ENCODE results near the gene PTPRM. TPM values are rescaled to one million over a fixed set of nuclear protein-coding genes. Genes with fewer than 3 reads are reported as not detected.

Gene PTPRM
- total RNA-seq, 1 donor from 2014 or later, result 13.9 TPM

DNA sequence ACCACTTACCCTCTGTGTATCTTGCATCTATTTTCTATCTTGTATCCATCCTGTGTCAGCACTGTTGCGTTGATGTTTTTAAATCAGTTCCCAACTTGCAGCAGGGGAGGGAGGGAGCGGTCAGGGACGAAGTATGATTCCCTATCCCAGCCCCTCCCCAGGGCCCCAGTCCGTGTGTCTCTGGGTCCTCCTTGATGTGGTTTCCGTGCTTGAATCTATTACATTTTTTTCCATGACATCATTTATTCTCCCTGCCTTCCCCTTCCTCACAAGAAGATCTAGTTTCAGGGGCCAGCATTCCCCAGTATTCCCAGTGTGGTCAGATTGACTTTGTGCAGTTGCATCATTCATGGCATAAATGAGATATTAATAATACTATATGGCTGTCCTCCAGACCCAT lies 479.3 kb downstream of the PTPRM start:
- Mint-ChIP-seq H3K27ac (no peak overlapping the region), H3K9me3 (no peaks in the 10 kb centered on the region), H3K4me3 (no peak overlapping the region), H3K27me3 (ENCODE audit: insufficient read depth, low read depth) (no peaks in the 10 kb centered on the region), H3K4me1 (peaks cover 36% of the 10 kb centered on the region), H3K36me3 (no peaks in the 10 kb centered on the region)
- no peak overlapping the region for H3K4me2 ChIP-seq
- no peaks in the 10 kb centered on the region for H3F3A ChIP-seq (ENCODE audit: low read depth)
- H3K27me3 ChIP-seq, result no peaks in the 10 kb centered on the region
- no peaks in the 10 kb centered on the region for H4K20me1 ChIP-seq (ENCODE audit: low read depth)
- H3K4me1 ChIP-seq, result peaks cover 4% of the 10 kb centered on the region
- no peaks in the 10 kb centered on the region for H3K36me3 ChIP-seq
- H3K27ac ChIP-seq, result no peak overlapping the region
- no peak for DNase-seq (ENCODE audit: low spot score)
- no peaks in the 10 kb centered on the region for H3K9me3 ChIP-seq (ENCODE audit: low read depth)
- H3K9ac ChIP-seq, result no peak overlapping the region
- no peak overlapping the region for H3K4me3 ChIP-seq
- no peak overlapping the region for H2AFZ ChIP-seq (replicated peaks)
- no peak for TF ChIP-seq EZH2phosphoT487 (IDR thresholded peaks at IDR 0.05)
- TF ChIP-seq, protein P1, sequence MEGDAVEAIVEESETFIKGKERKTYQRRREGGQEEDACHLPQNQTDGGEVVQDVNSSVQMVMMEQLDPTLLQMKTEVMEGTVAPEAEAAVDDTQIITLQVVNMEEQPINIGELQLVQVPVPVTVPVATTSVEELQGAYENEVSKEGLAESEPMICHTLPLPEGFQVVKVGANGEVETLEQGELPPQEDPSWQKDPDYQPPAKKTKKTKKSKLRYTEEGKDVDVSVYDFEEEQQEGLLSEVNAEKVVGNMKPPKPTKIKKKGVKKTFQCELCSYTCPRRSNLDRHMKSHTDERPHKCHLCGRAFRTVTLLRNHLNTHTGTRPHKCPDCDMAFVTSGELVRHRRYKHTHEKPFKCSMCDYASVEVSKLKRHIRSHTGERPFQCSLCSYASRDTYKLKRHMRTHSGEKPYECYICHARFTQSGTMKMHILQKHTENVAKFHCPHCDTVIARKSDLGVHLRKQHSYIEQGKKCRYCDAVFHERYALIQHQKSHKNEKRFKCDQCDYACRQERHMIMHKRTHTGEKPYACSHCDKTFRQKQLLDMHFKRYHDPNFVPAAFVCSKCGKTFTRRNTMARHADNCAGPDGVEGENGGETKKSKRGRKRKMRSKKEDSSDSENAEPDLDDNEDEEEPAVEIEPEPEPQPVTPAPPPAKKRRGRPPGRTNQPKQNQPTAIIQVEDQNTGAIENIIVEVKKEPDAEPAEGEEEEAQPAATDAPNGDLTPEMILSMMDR (IDR thresholded peaks at IDR 0.05), result no peak
- TF ChIP-seq EZH2 (IDR thresholded peaks at IDR 0.05), result no peak
- no peaks in the 10 kb centered on the region for H3K79me2 ChIP-seq (ENCODE audit: low read depth)

DNA sequence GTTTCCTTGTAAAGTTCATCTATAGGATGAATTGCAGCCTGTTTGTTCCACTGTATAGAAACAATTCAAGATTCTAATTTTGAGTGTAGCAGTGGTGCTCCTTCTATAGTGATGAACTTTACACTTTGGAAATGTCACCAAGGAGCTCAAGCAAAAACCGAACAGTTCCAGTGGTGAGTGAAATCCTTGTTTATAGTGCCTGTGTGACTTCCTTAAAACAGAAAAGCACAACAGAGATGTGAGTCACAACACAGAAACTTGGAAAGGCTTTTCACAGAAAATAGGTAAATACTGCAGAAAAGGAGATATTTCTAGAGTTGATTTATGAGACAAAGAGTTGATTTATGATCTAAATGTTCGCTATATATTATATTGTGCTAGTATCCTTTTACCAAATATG lies 482.0 kb downstream of the PTPRM start:
- Histone ChIP-seq H4K20me1 (ENCODE audit: low read depth) (no peaks in the 10 kb centered on the region), H2AFZ (replicated peaks) (no peak overlapping the region), H3K36me3 (no peaks in the 10 kb centered on the region), H3K79me2 (ENCODE audit: low read depth) (no peaks in the 10 kb centered on the region), H3K4me2 (no peak overlapping the region), H3K27me3 (no peaks in the 10 kb centered on the region), H3K4me1 (peaks cover 4% of the 10 kb centered on the region), H3K27ac (no peak overlapping the region), H3K9me3 (ENCODE audit: low read depth) (no peaks in the 10 kb centered on the region), H3F3A (ENCODE audit: low read depth) (no peaks in the 10 kb centered on the region), H3K4me3 (no peak overlapping the region), H3K9ac (no peak overlapping the region)
- no peak overlapping the region for H3K4me3 Mint-ChIP-seq
- H3K9me3 Mint-ChIP-seq, result no peaks in the 10 kb centered on the region
- peaks cover 22% of the 10 kb centered on the region for H3K4me1 Mint-ChIP-seq
- DNase-seq (ENCODE audit: low spot score), result no peak
- H3K27me3 Mint-ChIP-seq (ENCODE audit: insufficient read depth, low read depth), result no peaks in the 10 kb centered on the region
- H3K36me3 Mint-ChIP-seq, result no peaks in the 10 kb centered on the region
- TF ChIP-seq, protein P1 (IDR thresholded peaks at IDR 0.05), result no peak
- TF ChIP-seq EZH2phosphoT487 (IDR thresholded peaks at IDR 0.05) (no peak), EZH2 (IDR thresholded peaks at IDR 0.05) (no peak)
- H3K27ac Mint-ChIP-seq, result no peak overlapping the region

DNA sequence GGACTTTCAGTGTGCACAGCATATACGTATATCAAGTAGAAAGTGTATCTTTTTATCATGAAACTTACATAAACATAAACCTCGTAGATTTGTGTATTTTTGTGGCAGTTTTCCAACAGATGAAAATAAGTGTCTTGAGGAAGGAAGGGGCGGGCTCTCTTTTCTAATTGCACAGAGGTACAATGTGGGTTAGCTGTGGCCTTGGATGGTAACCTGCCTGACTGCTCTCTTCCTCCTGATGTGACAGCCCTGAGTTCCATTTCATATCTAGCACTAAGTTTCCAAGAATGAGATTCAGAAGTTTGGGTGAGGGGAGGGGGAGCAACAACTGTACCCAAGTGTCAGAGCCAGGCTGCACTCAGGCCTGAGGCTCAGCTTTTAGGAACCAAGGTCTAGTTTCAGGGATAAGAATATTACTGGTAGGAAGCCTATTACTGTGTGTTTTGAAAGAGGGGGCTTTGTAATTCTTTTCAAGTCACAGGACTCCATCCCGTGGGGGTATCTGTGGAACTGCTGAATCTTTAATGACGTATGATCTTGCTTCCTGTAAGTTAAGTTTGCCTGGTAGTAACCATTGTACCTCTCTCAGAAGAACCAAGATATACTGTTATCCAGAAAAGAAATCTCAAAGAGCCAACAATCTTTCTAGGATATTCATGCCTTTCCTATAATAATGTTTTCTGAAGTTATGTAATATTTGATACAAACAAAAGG lies 483.7 kb downstream of the PTPRM start:
- Histone ChIP-seq H3K27me3 (no peaks in the 10 kb centered on the region), H3K9ac (no peak overlapping the region), H3K9me3 (ENCODE audit: low read depth) (no peaks in the 10 kb centered on the region), H3K4me3 (no peak overlapping the region), H3F3A (ENCODE audit: low read depth) (no peaks in the 10 kb centered on the region), H2AFZ (replicated peaks) (no peak overlapping the region), H3K27ac (no peak overlapping the region), H4K20me1 (ENCODE audit: low read depth) (no peaks in the 10 kb centered on the region), H3K4me1 (peaks cover 4% of the 10 kb centered on the region), H3K4me2 (no peak overlapping the region), H3K36me3 (no peaks in the 10 kb centered on the region), H3K79me2 (ENCODE audit: low read depth) (no peaks in the 10 kb centered on the region)
- H3K4me3 Mint-ChIP-seq, result no peak overlapping the region
- no peaks in the 10 kb centered on the region for H3K9me3 Mint-ChIP-seq
- H3K4me1 Mint-ChIP-seq, result peaks cover 22% of the 10 kb centered on the region
- no peak for DNase-seq (ENCODE audit: low spot score)
- no peaks in the 10 kb centered on the region for H3K27me3 Mint-ChIP-seq (ENCODE audit: insufficient read depth, low read depth)
- no peaks in the 10 kb centered on the region for H3K36me3 Mint-ChIP-seq
- no peak overlapping the region for H3K27ac Mint-ChIP-seq
- TF ChIP-seq, protein P1 (IDR thresholded peaks at IDR 0.05), result no peak
- TF ChIP-seq EZH2phosphoT487 (IDR thresholded peaks at IDR 0.05), result no peak
- no peak for TF ChIP-seq EZH2 (IDR thresholded peaks at IDR 0.05)

Measured in neural progenitor cell (in vitro differentiated cells).